B cell (primary cell): ENCODE measurements around the gene TSC2. TPM values are rescaled to one million over a fixed set of nuclear protein-coding genes. Genes with fewer than 3 reads are reported as not detected.

Experiments used
- ATAC-seq: fragments of 200-7000 bp; cut with Tn5 transposase; one replicate; pipeline ENCODE4 v1.10.0; 2021; ENCODE audit warnings: low read depth, mild to moderate bottlenecking, moderate number of reproducible peaks, moderate library complexity
- CTCF ChIA-PET: fragments of 350-600 bp; sonication (Branson Sonifier 250); formaldehyde crosslinking; loops from one replicate; lab custom pipeline; 2021; ENCODE audit warnings: antibody characterized with exemption, inconsistent platforms; lab: Charles Lee
- POLR2A ChIA-PET: fragments of 350-600 bp; sonication (Branson Sonifier 250); formaldehyde crosslinking; loops from one replicate; lab custom pipeline; 2021; ENCODE audit warnings: antibody characterized with exemption; lab: Charles Lee
- DNase-seq: peaks from one replicate; pipeline ENCODE4 v3.0.0; 2013
- H2AFZ ChIP-seq: 2 replicates; pipeline ENCODE4 v1.6.1; 2012; ENCODE audit warnings: mild to moderate bottlenecking, low read depth, low read length; ENCODE audit not compliant: insufficient read depth, poor library complexity, severe bottlenecking
- H3K27ac ChIP-seq, 2 donors: 1 replicate in 1 of 2; 2 replicates in 1 of 2; pipeline ENCODE4 v1.5.1; 2012 to 2013; ENCODE audit warnings: low read length in 2 of 2, mild to moderate bottlenecking in 2 of 2, moderate library complexity in 1 of 2
- H3K27me3 ChIP-seq, 4 experiments: fragments of 200-600 bp in 1 of 4; sonication (generic) in 1 of 4; replicated peaks in 1 of 4; 1 replicate in 2 of 4; 2 replicates in 2 of 4; pipeline versions ENCODE4 v1.6.1 to v1.7.0; 2013 to 2016; ENCODE audit warnings: low read length in 3 of 4, mild to moderate bottlenecking in 2 of 4, mixed read lengths in 1 of 4, moderate library complexity in 1 of 4; ENCODE audit not compliant: insufficient read depth in 4 of 4, control insufficient read depth in 3 of 4; ENCODE audit errors: control extremely low read depth in 1 of 4
- H3K36me3 ChIP-seq, 2 experiments: replicated peaks in 1 of 2; 1 replicate in 1 of 2; 2 replicates in 1 of 2; pipeline versions ENCODE4 v1.6.1 to v1.7.1; 2013; ENCODE audit warnings: low read length in 1 of 2; ENCODE audit not compliant: insufficient read depth in 2 of 2, control insufficient read depth in 1 of 2; ENCODE audit errors: control extremely low read depth in 1 of 2, extremely low read depth in 1 of 2
- H3K4me1 ChIP-seq, 2 donors: fragments of 200-600 bp in 1 of 2; sonication (generic) in 1 of 2; 1 replicate in 1 of 2; 2 replicates in 1 of 2; pipeline versions ENCODE4 v1.5.1 to v1.6.1; 2013 to 2017; ENCODE audit warnings: low read length in 2 of 2; ENCODE audit not compliant: control insufficient read depth in 2 of 2, insufficient read depth in 2 of 2
- H3K4me2 ChIP-seq: replicated peaks from 2 replicates; pipeline ENCODE3; 2012; ENCODE audit warnings: mild to moderate bottlenecking, low read depth, low read length; ENCODE audit not compliant: poor library complexity, severe bottlenecking
- H3K4me3 ChIP-seq, 5 experiments: fragments of 200-600 bp in 1 of 5; sonication (generic) in 1 of 5; 1 replicate in 3 of 5; 2 replicates in 2 of 5; pipeline versions ENCODE4 v1.5.1 to v1.7.0; 2011 to 2016; ENCODE audit warnings: low read length in 4 of 5, mild to moderate bottlenecking in 4 of 5, low read depth in 2 of 5, control low read depth in 1 of 5, moderate library complexity in 1 of 5; ENCODE audit not compliant: insufficient read depth in 1 of 5; ENCODE audit errors: control extremely low read depth in 1 of 5, extremely low read depth in 1 of 5
- H3K79me2 ChIP-seq: fragments of 200-600 bp; sonication (generic); one replicate; pipeline ENCODE4 v1.6.0; 2016; ENCODE audit warnings: low read length; ENCODE audit not compliant: control insufficient read depth, insufficient read depth
- H3K9ac ChIP-seq: fragments of 200-600 bp; sonication (generic); 2 replicates; pipeline ENCODE4 v1.6.1; 2017; ENCODE audit warnings: mild to moderate bottlenecking, low read length, moderate library complexity
- H3K9me3 ChIP-seq, 3 donors: one replicate each; pipeline versions ENCODE4 v1.6.1 to v1.7.1; 2013; ENCODE audit warnings: low read length in 2 of 3; ENCODE audit not compliant: control insufficient read depth in 2 of 3, insufficient read depth in 1 of 3; ENCODE audit errors: control extremely low read depth in 1 of 3
- H4K20me1 ChIP-seq: 2 replicates; pipeline ENCODE4 v1.6.0; 2012; ENCODE audit warnings: mild to moderate bottlenecking, low read length; ENCODE audit not compliant: insufficient read depth, control insufficient read depth, poor library complexity, severe bottlenecking
- H3K27ac Mint-ChIP-seq: one replicate; pipeline ENCODE4 v1.8.0; 2021; ENCODE audit warnings: mixed read lengths
- H3K27me3 Mint-ChIP-seq: one replicate; pipeline ENCODE4 v1.8.0; 2021; ENCODE audit warnings: mixed read lengths
- H3K4me1 Mint-ChIP-seq: one replicate; pipeline ENCODE4 v1.8.0; 2021; ENCODE audit warnings: mixed read lengths
- H3K4me3 Mint-ChIP-seq: one replicate; pipeline ENCODE4 v1.8.0; 2021; ENCODE audit warnings: mixed read lengths
- H3K9me3 Mint-ChIP-seq: one replicate; pipeline ENCODE4 v1.8.0; 2022; ENCODE audit warnings: mixed read lengths; ENCODE audit not compliant: insufficient read depth
- EZH2 ChIP-seq: IDR thresholded peaks from 2 replicates; pipeline ENCODE4 v1.6.1; 2012; ENCODE audit warnings: borderline replicate concordance, low read depth, mild to moderate bottlenecking, moderate library complexity, low read length; ENCODE audit not compliant: insufficient read depth, poor library complexity, severe bottlenecking
- WGBS: methylation state at CpG from one replicate; pipeline ENCODE4 v1.1.5; 2013; ENCODE audit warnings: missing lambda C conversion rate; ENCODE audit not compliant: insufficient coverage; 5-methylcytosine and 5-hydroxymethylcytosine counted together
- intact Hi-C: fragments of 100-400 bp; cut with micrococcal nuclease; formaldehyde crosslinking; loops from one replicate; pipeline ENCODE4 v1.10.0; 2022
- polyA minus RNA-seq: library from RNA; depleted of rRNA, polyadenylated mRNA; stranded (reverse); fragments of >200 nt; gene quantifications from 2 replicates; pipeline ENCODE4 v1.2.3, GENCODE V29; 2012
- polyA plus RNA-seq: library from polyadenylated mRNA; depleted of rRNA; stranded (reverse); fragments of >200 nt; gene quantifications from 2 replicates; pipeline ENCODE4 v1.2.3, GENCODE V29; 2012
- total RNA-seq, 2 donors: library from RNA; stranded (reverse); fragments of 120-200 nt in 1 of 2; gene quantifications; 1 replicate in 1 of 2; 2 replicates in 1 of 2; pipeline versions ENCODE4 v1.2.3 to v1.2.4, GENCODE V29; 2013 to 2022
- TF ChIP-seq, protein P1 (sequence below): fragments of 200-600 bp; IDR thresholded peaks from one replicate; pipeline ENCODE4 v1.8.0; 2022; ENCODE audit warnings: antibody characterized with exemption, mild to moderate bottlenecking

Gene TSC2
- total RNA-seq = 188 and 194 TPM in 2 replicates
- total RNA-seq (2013) = 31.3 TPM
- polyA plus RNA-seq = 128 and 134 TPM in 2 replicates
- 57.6 and 91.3 TPM in 2 replicates for polyA minus RNA-seq

- no peaks in the 10 kb centered on the region for H3K27me3 ChIP-seq
- peak within 1 kb of the TSS; percentile 75 for H3K9ac ChIP-seq
- intact Hi-C loops = loop anchor here (1.0 to 5.0 kb wide), 4 partner anchors 24 to 220 kb away; partner anchors contain the start of genes RNPS1, TRAF7 and ZNF598
- H3K4me2 ChIP-seq = peak within 1 kb of the TSS; percentile 96
- ChIA-PET POLR2A (interaction anchor here (0.6 to 0.7 kb wide), 3 partner anchors 17 to 441 kb away, joined by 5 to 10 read pairs (median 9); partner anchors contain the start of gene MSRB1), CTCF (interaction anchor here (0.8 to 2.6 kb wide), 7 partner anchors 8 to 108 kb away, joined by 3 to 16 read pairs (median 6); partner anchors contain the start of genes NHERF2 and TRAF7)
- peak within 1 kb of the TSS in 1 of 2 donors; percentile 63 for H3K27ac ChIP-seq
- H4K20me1 ChIP-seq = no peaks in the 10 kb centered on the region
- under 1% methylated on average over 81 of the region's 81 CpGs for WGBS
- H3K4me3 Mint-ChIP-seq = peak within 1 kb of the TSS; percentile 91
- peak within 1 kb of the TSS; percentile 93 for H2AFZ ChIP-seq
- H3K4me3 ChIP-seq = peak within 1 kb of the TSS; percentile 27 to 79 (median 78)
- ATAC-seq = peak; percentile 97
- peak; percentile 95 for DNase-seq
- H3K4me1 ChIP-seq = peaks cover 17 to 35% of the 10 kb centered on the region in 2 donors
- H3K9me3 ChIP-seq = no peaks in the 10 kb centered on the region
- peaks cover 20% of the 10 kb centered on the region for H3K4me1 Mint-ChIP-seq
- peaks cover 51% of the 10 kb centered on the region for H3K79me2 ChIP-seq
- peak within 1 kb of the TSS; percentile 76 for H3K27ac Mint-ChIP-seq
- TF ChIP-seq EZH2 = no peak
- TF ChIP-seq, protein P1, sequence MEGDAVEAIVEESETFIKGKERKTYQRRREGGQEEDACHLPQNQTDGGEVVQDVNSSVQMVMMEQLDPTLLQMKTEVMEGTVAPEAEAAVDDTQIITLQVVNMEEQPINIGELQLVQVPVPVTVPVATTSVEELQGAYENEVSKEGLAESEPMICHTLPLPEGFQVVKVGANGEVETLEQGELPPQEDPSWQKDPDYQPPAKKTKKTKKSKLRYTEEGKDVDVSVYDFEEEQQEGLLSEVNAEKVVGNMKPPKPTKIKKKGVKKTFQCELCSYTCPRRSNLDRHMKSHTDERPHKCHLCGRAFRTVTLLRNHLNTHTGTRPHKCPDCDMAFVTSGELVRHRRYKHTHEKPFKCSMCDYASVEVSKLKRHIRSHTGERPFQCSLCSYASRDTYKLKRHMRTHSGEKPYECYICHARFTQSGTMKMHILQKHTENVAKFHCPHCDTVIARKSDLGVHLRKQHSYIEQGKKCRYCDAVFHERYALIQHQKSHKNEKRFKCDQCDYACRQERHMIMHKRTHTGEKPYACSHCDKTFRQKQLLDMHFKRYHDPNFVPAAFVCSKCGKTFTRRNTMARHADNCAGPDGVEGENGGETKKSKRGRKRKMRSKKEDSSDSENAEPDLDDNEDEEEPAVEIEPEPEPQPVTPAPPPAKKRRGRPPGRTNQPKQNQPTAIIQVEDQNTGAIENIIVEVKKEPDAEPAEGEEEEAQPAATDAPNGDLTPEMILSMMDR = peak; percentile 26
- H3K36me3 ChIP-seq = peaks cover 0 to 10% of the 10 kb centered on the region in 2 experiments
- H3K9me3 Mint-ChIP-seq = no peaks in the 10 kb centered on the region
- H3K27me3 Mint-ChIP-seq = no peaks in the 10 kb centered on the region
Measured at GRCh38 chr16:2047330-2048115, at the start of gene TSC2, which contains the start of gene NTHL1. Gene TSC2 (plus strand): TSS chr16:2047985. CDS start chr16:2048616, 631 bp downstream. Gene NTHL1 (minus strand): TSS chr16:2047834. CDS start chr16:2047823, 11 bp downstream.
